K562 (cell line): ENCODE measurements around the gene GYS1. TPM values are rescaled to one million over a fixed set of nuclear protein-coding genes. Genes with fewer than 3 reads are reported as not detected.

Source experiments
- ARID2 ChIP-seq: fragments of 450-650 bp; IDR thresholded peaks from 2 replicates; pipeline ENCODE4 v1.6.1; 2017; ENCODE audit warnings: antibody characterized with exemption, mild to moderate bottlenecking
- EP400 ChIP-seq: fragments of 450-650 bp; IDR thresholded peaks from 2 replicates; pipeline ENCODE4 v1.6.1; 2017; ENCODE audit warnings: antibody characterized with exemption, mild to moderate bottlenecking, moderate library complexity
- ETS1 ChIP-seq: conservative IDR thresholded peaks from 2 replicates; pipeline ENCODE4 v1.6.1; 2011; ENCODE audit warnings: low read depth, mild to moderate bottlenecking, low read length; ENCODE audit not compliant: control insufficient read depth
- ETV1 ChIP-seq: fragments of 450-650 bp; conservative IDR thresholded peaks from 2 replicates; pipeline ENCODE4 v1.6.1; 2016; ENCODE audit warnings: missing genetic modification characterization, control low read depth, low read depth, missing compliant biosample characterization
- GMEB1 ChIP-seq: fragments of 250-450 bp; sonication (Bioruptor Pico); IDR thresholded peaks from 2 replicates; pipeline ENCODE4 v1.4.0; 2020; ENCODE audit warnings: mild to moderate bottlenecking
- HDAC1 ChIP-seq, 2 experiments: fragments of 450-650 bp; IDR thresholded peaks; 2 replicates each; pipeline ENCODE4 v1.6.1; 2016 to 2017; ENCODE audit warnings: inconsistent platforms in 1 of 2, mild to moderate bottlenecking in 1 of 2, moderate library complexity in 1 of 2
- HMG20B ChIP-seq: fragments of 250-450 bp; sonication (Bioruptor Pico); IDR thresholded peaks from 2 replicates; pipeline ENCODE4 v1.5.0; 2021; ENCODE audit warnings: mild to moderate bottlenecking
- KLF16 ChIP-seq: IDR thresholded peaks from 2 replicates; pipeline ENCODE4 v1.6.1; 2016; ENCODE audit warnings: antibody characterized with exemption
- PATZ1 ChIP-seq: fragments of 250-450 bp; sonication (Bioruptor Pico); IDR thresholded peaks from 2 replicates; pipeline ENCODE4 v1.5.0; 2020; ENCODE audit warnings: mild to moderate bottlenecking, borderline replicate concordance
- PHF20 ChIP-seq: fragments of 450-650 bp; IDR thresholded peaks from 2 replicates; pipeline ENCODE4 v1.6.1; 2018; ENCODE audit not compliant: partially characterized antibody
- POLR2G ChIP-seq: fragments of 200-400 bp; formaldehyde crosslinking; IDR thresholded peaks from 2 replicates; pipeline ENCODE4 v1.6.1; 2017; ENCODE audit warnings: low read depth, mild to moderate bottlenecking, antibody characterized with exemption, low read length, moderate library complexity
- PRDM10 ChIP-seq: fragments of 450-650 bp; IDR thresholded peaks from 2 replicates; pipeline ENCODE4 v1.6.1; 2018; ENCODE audit not compliant: partially characterized antibody
- RCOR1 ChIP-seq, 2 experiments: IDR thresholded peaks; 2 replicates each; pipeline ENCODE4 v1.6.1; 2012; ENCODE audit warnings: low read depth in 2 of 2, low read length in 2 of 2, borderline replicate concordance in 1 of 2, improper control_type of control experiment in 1 of 2
- YY1 ChIP-seq, 3 experiments: IDR thresholded peaks; 2 replicates each; pipeline ENCODE4 v1.6.1; 2011; ENCODE audit warnings: low read length in 2 of 3, mild to moderate bottlenecking in 2 of 3, moderate library complexity in 2 of 3, borderline replicate concordance in 1 of 3, control low read depth in 1 of 3, low read depth in 1 of 3; ENCODE audit not compliant: insufficient read depth in 3 of 3, insufficient replicate concordance in 2 of 3, control insufficient read depth in 1 of 3, insufficient read length in 1 of 3; ENCODE audit errors: extremely low read depth in 1 of 3
- ZBED1 ChIP-seq: IDR thresholded peaks from 2 replicates; pipeline ENCODE4 v1.6.1; 2014
- ZNF644 ChIP-seq: fragments of 200-800 bp; sonication (Bioruptor generic); IDR thresholded peaks from 2 replicates; pipeline ENCODE4 v1.6.1; 2016; ENCODE audit warnings: low read depth, missing genetic modification characterization, missing compliant biosample characterization
- ZNF717 ChIP-seq: fragments of 250-450 bp; sonication (Bioruptor Pico); IDR thresholded peaks from 2 replicates; pipeline ENCODE4 v1.5.0; 2021
- polyA plus RNA-seq, 8 experiments: library from polyadenylated mRNA; depleted of rRNA in 4 of 8; stranded (reverse) in 5 of 8; unstranded in 3 of 8; fragments of >200 nt; fragmentation: Nextera tagmentation in 2 of 8; fragmentation: Illumina TruSeq in 1 of 8; extraction: Ambion mirVana in 2 of 8; extraction: Trizol in 1 of 8; gene quantifications; 2 replicates each; pipeline versions ENCODE4 v1.2.1 to v1.2.3, GENCODE V29; 2011 to 2014; ENCODE audit warnings: inconsistent platforms in 1 of 8, missing spikeins in 1 of 8
- total RNA-seq, 7 experiments: library from RNA; depleted of rRNA in 6 of 7; stranded (reverse); fragments of >200 nt in 6 of 7; fragmentation: Illumina TruSeq in 2 of 7; extraction: Trizol in 2 of 7; gene quantifications; 2 replicates each; pipeline versions ENCODE4 v1.2.1 to v1.2.3, GENCODE V29; 2011 to 2021; ENCODE audit warnings: low replicate concordance in 1 of 7

The GYS1 gene
- total and polyA plus RNA-seq, 9 of the 15 experiments (the other 6 are each of a cell fraction or from before 2014, with no cell fraction given) = 1.9 to 31.1 (median 15.2) TPM

- TF ChIP-seq YY1 (IDR thresholded peaks at IDR 0.05; ENCODE audit: borderline replicate concordance in 1 of 3, control insufficient read depth in 1 of 3, extremely low read depth in 1 of 3, insufficient read depth in 3 of 3, insufficient read length in 1 of 3, insufficient replicate concordance in 2 of 3, low read depth in 1 of 3, low read length in 2 of 3) (peak in 2 of 3 experiments; percentile 52 to 66), EP400 (peak; percentile 89), HMG20B (no peak), ETS1 (peak; percentile 72), ZNF717 (CRISPR knock-in tag) (no peak), PRDM10 (peak; percentile 45), ZNF644 (peak; percentile 85), KLF16 (no peak), GMEB1 (CRISPR knock-in tag) (no peak; the same call in 1 of the 2 replicates), ETV1 (tag) (peak; percentile 70), ARID2 (0 out of 2 replicates have a peak, but pooled peaks have one; percentile 6), ZBED1 (peak; percentile 76; the same call in 1 of the 2 replicates), PHF20 (no peak), PATZ1 (CRISPR knock-in tag) (peak; percentile 43; the same call in 1 of the 2 replicates), POLR2G (peak; percentile 95), HDAC1 (IDR thresholded peaks at IDR 0.05) (peak in 1 of 2 experiments; percentile 78; a peak in 2 of 4 replicates), RCOR1 (IDR thresholded peaks at IDR 0.05; ENCODE audit: borderline replicate concordance in 1 of 2, low read depth in 2 of 2, low read length in 2 of 2) (no peak; a peak in 1 of 4 replicates)
These were observed 29.5 kb downstream of the GYS1 start (continued) for GRCh38 chr19:48963371-48964204.
